Ovary (tissue), 9 donors: ENCODE measurements around the gene PCBP4. TPM values are rescaled to one million over a fixed set of nuclear protein-coding genes. Genes with fewer than 3 reads are reported as not detected.
A peak's percentile ranks its signal among the peaks of the same experiment; 100 is the strongest.

Experiments used
- DNase-seq, 5 donors: peaks; one replicate each; pipeline ENCODE4 v3.0.0-alpha.2; 2019 to 2020
- H3K27ac ChIP-seq, 2 donors: fragments of 200-600 bp; one replicate each; pipeline versions ENCODE4 v1.5.1 to v1.8.0; 2019 to 2022
- H3K27me3 ChIP-seq: fragments of 200-600 bp; one replicate; pipeline ENCODE4 v1.8.0; 2022
- H3K36me3 ChIP-seq: fragments of 200-600 bp; sonication (generic); one replicate; pipeline ENCODE4 v1.5.1; 2019
- H3K4me1 ChIP-seq: one replicate; pipeline ENCODE4 v1.8.1; 2013; ENCODE audit warnings: mild to moderate bottlenecking, moderate library complexity; ENCODE audit not compliant: insufficient read depth
- H3K4me3 ChIP-seq: fragments of 200-600 bp; sonication (generic); one replicate; pipeline ENCODE4 v1.5.1; 2017
- H3K9me3 ChIP-seq, 2 donors: fragments of 200-600 bp in 1 of 2; sonication (generic) in 1 of 2; one replicate each; pipeline versions ENCODE4 v1.5.1 to v1.8.1; 2013 to 2019; ENCODE audit warnings: mild to moderate bottlenecking in 1 of 2, moderate library complexity in 1 of 2
- CTCF ChIP-seq, 3 donors: fragments of 450-650 bp in 2 of 3; fragments of 200-600 bp in 1 of 3; IDR thresholded peaks; one replicate each; pipeline versions ENCODE4 v1.5.1 to v1.8.0; 2016 to 2022; ENCODE audit warnings: antibody characterized with exemption in 3 of 3, mild to moderate bottlenecking in 1 of 3
- EP300 ChIP-seq: sonication (generic); formaldehyde crosslinking; IDR thresholded peaks from one replicate; pipeline ENCODE4 v1.6.1; 2017; ENCODE audit warnings: antibody characterized with exemption
- POLR2A ChIP-seq: fragments of 450-650 bp; IDR thresholded peaks from one replicate; pipeline ENCODE4 v1.6.1; 2017; ENCODE audit warnings: antibody characterized with exemption, mild to moderate bottlenecking, moderate library complexity
- WGBS, 3 donors: extraction: QIAGEN DNeasy Blood & Tissue Kit in 1 of 3; methylation state at CpG; one replicate each; pipeline versions ENCODE4 v1.1.5 to v1.1.7; 2013 to 2017; 5-methylcytosine and 5-hydroxymethylcytosine counted together
- intact Hi-C, 4 donors: fragments of 100-400 bp; cut with DNase I; formaldehyde crosslinking; loops; one replicate each; pipeline versions ENCODE4 v1.11.0 to v1.15.1; 2022 to 2023
- polyA plus RNA-seq, 2 donors: library from polyadenylated mRNA; stranded (reverse); fragments of 200-250 nt in 1 of 2; fragments of 350-450 nt in 1 of 2; fragmentation: Illumina TruSeq in 1 of 2; extraction: RNeasy Lipid Tissue Mini Kit (QIAGEN cat#74804) in 1 of 2; gene quantifications; one replicate each; pipeline ENCODE4 v1.2.3, GENCODE V29; 2013 to 2014
- total RNA-seq, 7 donors: library from RNA; depleted of rRNA in 2 of 7; stranded (reverse); fragments of >200 nt in 2 of 7; fragmentation: NEBNext Ultra II Directional in 3 of 7; extraction: Animal tissue kit (Norgen Biotek cat#: 25700) in 3 of 7; gene quantifications; one replicate each; pipeline versions ENCODE4 v1.1.0 to v1.2.4, GENCODE V29; 2016 to 2023
- donor health status: DM: no; HTN: no; CAD: no; lungs with moderate emphysema.
- donor health status: DM: no; HTN: no; CAD: no.
- donor health status: Bipolar disorder and iron deficiency.
- donor health status: DM: yes; HTN: yes; CAD: no.
- donor health status: DM: no; HTN: no; CAD: no.
- donor health status: DM: yes; HTN: yes; CAD: no.

The PCBP4 gene
- total and polyA plus RNA-seq, 9 donors = 4.5 to 83.3 (median 44.0) TPM

- Histone ChIP-seq H3K27ac (no peak overlapping the region), H3K27me3 (no peaks in the 10 kb centered on the region), H3K36me3 (no peaks in the 10 kb centered on the region), H3K9me3 (no peaks in the 10 kb centered on the region), H3K4me3 (no peak overlapping the region), H3K4me1 (peaks cover 5% of the 10 kb centered on the region)
- intact Hi-C loops = no loop called here
- no peak for DNase-seq
- TF ChIP-seq CTCF (IDR thresholded peaks at IDR 0.05) (no peak), POLR2A (no peak), EP300 (no peak)
- WGBS, 3 donors = 71 to 75% (median 73%) methylated on average over 4 of the region's 4 CpGs
Measured at GRCh38 chr3:51978143-51978502, 10.9 kb upstream of the PCBP4 start.

GRCh38 chr3:51977446-51978142 is 10.3 kb upstream of the PCBP4 start:
- Histone ChIP-seq H3K9me3 (no peaks in the 10 kb centered on the region), H3K27ac (no peak overlapping the region), H3K36me3 (no peaks in the 10 kb centered on the region), H3K4me1 (peaks cover 5% of the 10 kb centered on the region), H3K27me3 (no peaks in the 10 kb centered on the region), H3K4me3 (no peak overlapping the region)
- TF ChIP-seq CTCF (IDR thresholded peaks at IDR 0.05) (no peak), POLR2A (no peak), EP300 (no peak)
- WGBS, 3 donors = 85 to 88% (median 85%) methylated on average over 6 to 9 of the region's 9 CpGs
- DNase-seq = no peak
- intact Hi-C loops = no loop called here

- H3K36me3 ChIP-seq = no peaks in the 10 kb centered on the region
- H3K27ac ChIP-seq = peak overlapping the region; percentile 1 to 88
- H3K4me3 ChIP-seq = peak overlapping the region; percentile 44
- DNase-seq = peak; percentile 87 to 94 (median 90)
- H3K9me3 ChIP-seq = no peaks in the 10 kb centered on the region
- peaks cover 3% of the 10 kb centered on the region for H3K4me1 ChIP-seq
- TF ChIP-seq CTCF (IDR thresholded peaks at IDR 0.05) (peak in 1 of 3 donors; percentile 18), EP300 (no peak)
- H3K27me3 ChIP-seq = no peaks in the 10 kb centered on the region
- 23 to 29% (median 23%) methylated on average over 46 of the region's 46 CpGs for WGBS, 3 donors
- intact Hi-C loops = no loop called here
Measured at GRCh38 chr3:51975852-51976549, 8.7 kb upstream of the PCBP4 start.

GRCh38 chr3:51974963-51975851 is 8.0 kb upstream of the PCBP4 start, which contains the start of gene ABHD14A:
ABHD14A (plus strand) TSS chr3:51975064; CDS start chr3:51975136, 72 bp downstream.
- Histone ChIP-seq H3K4me3 (peak within 1 kb of the TSS; percentile 44), H3K4me1 (peaks cover 3% of the 10 kb centered on the region), H3K9me3 (no peaks in the 10 kb centered on the region), H3K27me3 (no peaks in the 10 kb centered on the region), H3K27ac (peak within 1 kb of the TSS; percentile 78 to 88), H3K36me3 (no peaks in the 10 kb centered on the region)
- DNase-seq = peak; percentile 75 to 86 (median 78)
- TF ChIP-seq POLR2A (peak; percentile 25), CTCF (IDR thresholded peaks at IDR 0.05) (no peak), EP300 (no peak)
- WGBS, 3 donors = 0 to 1% (median 0%) methylated on average over 44 to 63 of the region's 63 CpGs
- intact Hi-C loops = loop anchor here in 1 of 4 donors (1.0 kb wide), 1 partner anchor 33 kb away; the partner anchor contains the start of gene PARP3
